KMS-11 (cell line): ENCODE results near the gene PLIN4.

ENCODE experiments used
- H2AFZ ChIP-seq: fragments of 200-600 bp; sonication (generic); 2 replicates; pipeline ENCODE4 v1.6.1; 2016; ENCODE audit warnings: antibody characterized with exemption, mixed run types, low read depth
- H3K27ac ChIP-seq: fragments of 200-600 bp; sonication (generic); 2 replicates; pipeline ENCODE4 v1.6.1; 2016; ENCODE audit warnings: mild to moderate bottlenecking, mixed run types
- H3K27me3 ChIP-seq: fragments of 200-600 bp; sonication (generic); 2 replicates; pipeline ENCODE4 v1.6.1; 2017; ENCODE audit warnings: mild to moderate bottlenecking, low read depth, mixed run types, moderate library complexity; ENCODE audit not compliant: insufficient read depth
- H3K36me3 ChIP-seq: fragments of 200-600 bp; sonication (generic); 2 replicates; pipeline ENCODE4 v1.6.1; 2017; ENCODE audit warnings: mild to moderate bottlenecking, mixed run types; ENCODE audit not compliant: insufficient read depth
- H3K4me1 ChIP-seq: fragments of 200-600 bp; sonication (generic); 2 replicates; pipeline ENCODE4 v1.6.1; 2016; ENCODE audit warnings: mild to moderate bottlenecking, low read depth, mixed run types; ENCODE audit not compliant: poor library complexity, severe bottlenecking
- H3K4me2 ChIP-seq: fragments of 200-600 bp; sonication (generic); 2 replicates; pipeline ENCODE4 v1.7.0; 2016; ENCODE audit warnings: mild to moderate bottlenecking, mixed run types
- H3K4me3 ChIP-seq: fragments of 200-600 bp; sonication (generic); IDR thresholded peaks from 2 replicates; pipeline ENCODE4 v1.6.1; 2017; ENCODE audit warnings: low read depth, low read length, mixed read lengths; ENCODE audit not compliant: insufficient read depth
- H3K79me2 ChIP-seq: fragments of 200-600 bp; sonication (generic); 2 replicates; pipeline ENCODE4 v1.6.1; 2016; ENCODE audit warnings: low read depth, mixed run types; ENCODE audit not compliant: insufficient read depth
- H3K9ac ChIP-seq: fragments of 200-600 bp; sonication (generic); 2 replicates; pipeline ENCODE4 v1.6.1; 2016; ENCODE audit warnings: mild to moderate bottlenecking, mixed run types
- H4K20me1 ChIP-seq: fragments of 200-600 bp; sonication (generic); 2 replicates; pipeline ENCODE4 v1.6.1; 2016; ENCODE audit warnings: mild to moderate bottlenecking, mixed run types; ENCODE audit not compliant: insufficient read depth
- CTCF ChIP-seq: fragments of 200-600 bp; sonication (generic); conservative IDR thresholded peaks from 2 replicates; pipeline ENCODE4 v1.6.1; 2017; ENCODE audit warnings: low read depth, mild to moderate bottlenecking, antibody characterized with exemption, low read length, moderate library complexity, mixed read lengths

Gene PLIN4

DNA sequence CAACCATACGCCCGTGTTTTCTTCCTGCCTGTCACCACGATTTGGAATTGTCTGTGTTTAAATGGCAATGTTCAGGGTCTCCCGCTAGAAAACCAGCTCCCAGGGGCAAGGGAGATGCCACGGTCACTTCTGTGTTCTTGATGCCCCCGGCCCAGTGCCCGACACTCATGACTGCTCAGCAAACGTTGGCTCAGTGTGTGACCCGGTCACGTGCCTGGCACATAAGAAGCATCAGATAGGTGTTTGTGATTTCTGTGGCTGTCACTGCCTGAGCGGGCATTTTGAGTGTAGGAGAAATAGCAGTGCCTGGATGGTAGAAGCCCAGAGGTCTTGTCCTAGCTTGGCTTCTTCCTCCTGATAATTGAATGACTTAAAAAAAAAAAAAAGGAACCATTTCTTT lies 30.7 kb downstream of the PLIN4 start:
- no peak for TF ChIP-seq CTCF

GRCh38 chr19:4483385-4483784 lies 34.9 kb downstream of the PLIN4 start:
- no peak for TF ChIP-seq CTCF
- H3K27me3 ChIP-seq: no peaks in the 10 kb centered on the region
- H3K4me3 ChIP-seq: no peak overlapping the region
- no peaks in the 10 kb centered on the region for H3K4me1 ChIP-seq
- H3K79me2 ChIP-seq: no peaks in the 10 kb centered on the region
- no peak overlapping the region for H3K4me2 ChIP-seq
- H3K36me3 ChIP-seq: no peaks in the 10 kb centered on the region
- H3K9ac ChIP-seq: no peak overlapping the region
- no peak overlapping the region for H3K27ac ChIP-seq
- H2AFZ ChIP-seq: no peak overlapping the region
- no peaks in the 10 kb centered on the region for H4K20me1 ChIP-seq

More for the DNA sequence above, 30.7 kb downstream of the PLIN4 start:
- H3K27ac ChIP-seq: no peak overlapping the region
- no peak overlapping the region for H3K4me3 ChIP-seq
- no peaks in the 10 kb centered on the region for H4K20me1 ChIP-seq
- H2AFZ ChIP-seq: no peak overlapping the region
- no peaks in the 10 kb centered on the region for H3K79me2 ChIP-seq
- no peaks in the 10 kb centered on the region for H3K27me3 ChIP-seq
- H3K4me2 ChIP-seq: no peak overlapping the region
- no peaks in the 10 kb centered on the region for H3K4me1 ChIP-seq
- no peak overlapping the region for H3K9ac ChIP-seq
- H3K36me3 ChIP-seq: no peaks in the 10 kb centered on the region

DNA sequence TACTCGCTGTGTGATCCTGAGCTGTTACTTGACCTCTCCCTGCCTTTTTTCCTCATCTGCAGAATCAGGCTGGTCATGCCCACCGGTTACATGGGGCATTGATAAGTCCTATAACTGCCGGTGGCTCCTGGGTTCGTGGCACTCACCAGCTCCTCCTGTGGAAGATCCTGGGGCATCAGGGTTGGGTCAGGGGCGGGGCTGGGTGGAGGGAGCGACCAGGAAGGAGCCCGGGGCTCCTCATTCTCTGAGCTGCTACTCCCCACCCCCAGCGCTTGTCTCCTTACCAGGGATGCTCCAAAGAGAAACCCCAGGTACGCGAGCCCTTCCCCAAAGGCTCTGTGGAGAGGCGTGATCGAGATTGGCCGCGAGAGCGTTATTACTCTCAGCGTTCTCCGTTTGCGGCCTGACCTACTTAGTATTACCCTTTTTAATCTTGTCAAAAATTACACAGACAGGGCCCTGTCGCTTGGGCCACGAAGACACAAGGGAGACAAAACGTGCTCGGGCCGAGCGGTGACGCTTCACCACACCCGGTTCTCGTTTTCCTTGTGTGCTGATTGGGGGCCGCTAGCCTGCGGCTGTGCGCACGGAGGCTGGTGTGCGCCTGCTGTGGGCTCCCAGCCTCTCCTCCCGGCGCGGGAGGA lies 35.4 kb downstream of the PLIN4 start:
- Histone ChIP-seq H3K27me3 (no peaks in the 10 kb centered on the region), H2AFZ (no peak overlapping the region), H3K27ac (no peak overlapping the region), H3K36me3 (no peaks in the 10 kb centered on the region), H3K4me2 (no peak overlapping the region), H3K9ac (no peak overlapping the region), H3K4me1 (no peaks in the 10 kb centered on the region), H3K4me3 (no peak overlapping the region), H3K79me2 (no peaks in the 10 kb centered on the region), H4K20me1 (no peaks in the 10 kb centered on the region)
- TF ChIP-seq CTCF: no peak

GRCh38 chr19:4477034-4477801 lies 41.1 kb downstream of the PLIN4 start:
- H3K27me3 ChIP-seq: no peaks in the 10 kb centered on the region
- peaks cover 4% of the 10 kb centered on the region for H3K4me1 ChIP-seq
- TF ChIP-seq CTCF: no peak
- H3K36me3 ChIP-seq: no peaks in the 10 kb centered on the region
- H3K4me3 ChIP-seq: no peak overlapping the region
- no peak overlapping the region for H2AFZ ChIP-seq
- no peak overlapping the region for H3K9ac ChIP-seq
- H3K79me2 ChIP-seq: peaks cover 10% of the 10 kb centered on the region
- no peaks in the 10 kb centered on the region for H4K20me1 ChIP-seq
- H3K4me2 ChIP-seq: no peak overlapping the region
- no peak overlapping the region for H3K27ac ChIP-seq
